Stimulated activated CD8-positive, alpha-beta memory T cell treated with anti-CD3 and anti-CD28 coated beads, Interleukin-15, amount 100 ng/mL, for 4 hours (primary cell): Measurements from ENCODE around the gene COQ5.
"Not testable (repeated sequence)": the region's sequence is repeated elsewhere in the genome, so short reads cannot be mapped to it uniquely, and the experiment has no call there.

ENCODE experiments used
- DNase-seq, 2 donors: peaks; one replicate each; pipeline ENCODE4 v3.0.0-alpha.2; 2020; ENCODE audit warnings: low read depth in 2 of 2

Gene COQ5

DNA sequence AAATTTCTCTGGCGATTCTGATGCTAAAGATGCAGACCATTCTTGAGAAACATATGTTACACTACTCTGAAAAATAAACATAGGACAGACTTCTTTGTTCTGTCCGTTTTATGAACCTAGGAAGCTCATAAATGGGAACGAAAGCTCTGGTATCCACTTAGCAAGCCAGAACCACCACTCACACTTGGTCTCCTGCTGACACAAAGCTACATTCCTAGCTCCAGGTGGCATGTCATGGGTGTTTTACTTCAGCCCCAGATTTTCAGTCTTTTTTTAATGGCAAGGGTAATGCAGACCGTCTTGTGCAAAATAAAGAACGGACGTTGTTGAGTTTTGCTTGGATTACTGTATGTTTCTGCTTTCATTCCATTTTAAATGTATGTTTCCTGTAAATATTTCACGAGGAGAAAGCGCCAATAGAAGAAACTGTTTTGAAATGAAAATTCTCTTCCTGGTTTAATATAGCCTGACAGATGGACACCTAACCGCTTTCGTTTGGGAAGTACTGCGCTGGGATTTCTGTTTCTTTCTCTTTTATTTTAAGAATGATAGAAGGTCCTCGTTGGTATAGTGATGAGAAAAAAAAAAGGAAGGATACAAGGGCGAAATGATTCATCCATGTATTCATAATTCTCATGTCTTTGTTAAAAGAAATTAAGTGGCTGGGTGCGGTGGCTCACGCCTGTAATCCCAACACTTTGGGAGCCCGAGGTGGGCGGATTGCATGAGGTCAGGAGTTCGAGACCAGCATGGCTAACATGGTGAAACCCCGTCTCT is 871 bp upstream of the COQ5 start:
- no peak for DNase-seq

DNA sequence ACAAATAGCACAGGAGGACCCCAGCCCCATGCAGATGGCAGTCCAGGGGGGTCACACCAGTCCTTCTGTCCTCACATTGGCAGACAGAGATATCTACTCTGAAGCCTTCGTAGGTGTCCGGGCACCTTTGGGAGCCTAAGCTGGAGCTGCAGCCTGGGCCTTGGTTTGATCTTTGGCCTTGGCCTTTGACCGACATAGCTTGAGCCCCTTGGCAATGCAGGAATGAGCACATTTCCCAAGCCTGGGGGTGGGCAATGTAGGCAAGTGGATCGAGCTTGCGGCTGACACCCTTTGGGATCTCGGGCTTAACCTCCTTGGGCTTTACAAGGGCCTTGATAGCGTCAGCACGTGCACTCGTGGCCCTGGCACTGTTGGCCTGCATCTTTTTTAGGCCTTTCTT is 6.4 kb downstream of the COQ5 start:
- DNase-seq = no peak

DNA sequence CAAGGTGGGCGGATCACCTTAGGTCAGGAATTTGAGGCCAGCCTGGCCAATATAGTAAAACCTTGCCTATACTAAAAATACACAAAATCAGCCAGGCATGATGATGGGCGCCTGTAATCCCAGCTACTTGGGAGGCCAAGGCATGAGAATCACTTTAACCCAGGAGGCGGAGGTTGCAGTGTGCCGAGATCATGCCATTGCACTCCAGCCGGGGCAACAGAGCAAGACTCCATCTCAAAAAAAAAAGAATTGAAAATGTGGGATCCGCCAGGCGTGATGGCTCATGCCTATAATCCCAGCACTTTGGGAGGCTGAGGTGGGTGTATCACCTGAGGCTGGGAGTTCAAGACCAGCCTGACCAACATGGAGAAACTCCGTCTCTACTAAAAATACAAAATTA is 9.6 kb downstream of the COQ5 start:
- not testable (repeated sequence) for DNase-seq

DNA sequence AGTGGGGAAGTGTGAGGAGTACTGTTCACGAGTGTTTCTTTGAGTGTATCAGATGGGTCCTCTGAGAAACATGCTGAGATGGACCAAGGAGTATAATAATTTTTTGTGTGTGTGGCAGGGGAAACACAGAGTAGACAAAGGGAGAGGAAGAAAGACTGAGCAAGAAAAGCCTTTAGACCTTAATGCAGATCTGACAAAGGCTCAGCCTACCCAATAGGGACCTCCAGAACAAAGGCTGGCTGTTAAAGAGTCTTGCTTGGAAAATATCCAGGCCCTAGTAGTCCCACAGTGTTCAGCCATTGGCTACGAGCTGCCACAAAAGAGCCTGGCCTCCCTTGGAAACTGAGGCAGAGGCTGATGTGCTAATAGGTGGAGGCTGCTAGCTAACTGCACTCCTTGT is 13.5 kb downstream of the COQ5 start:
- DNase-seq = no peak

DNA sequence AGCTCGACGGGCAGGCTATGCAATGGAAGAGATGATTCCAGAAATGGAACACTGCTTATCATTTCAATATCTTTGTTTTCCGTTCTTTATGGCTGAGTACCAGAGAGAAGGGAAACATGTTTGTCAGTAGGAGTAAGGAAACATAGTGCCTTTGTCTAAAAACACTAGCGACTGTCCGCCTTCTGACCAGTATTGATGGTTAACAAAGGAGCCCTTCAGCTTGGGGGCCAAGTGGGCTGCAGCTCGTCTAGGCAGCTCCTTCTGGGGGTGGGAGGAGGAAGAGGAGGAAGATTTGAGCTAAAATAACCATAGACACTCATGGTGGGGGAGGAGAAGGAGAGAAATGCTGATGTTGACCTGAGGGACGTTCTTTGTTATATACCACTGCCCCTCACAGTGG is 15.0 kb downstream of the COQ5 start:
- no peak for DNase-seq

DNA sequence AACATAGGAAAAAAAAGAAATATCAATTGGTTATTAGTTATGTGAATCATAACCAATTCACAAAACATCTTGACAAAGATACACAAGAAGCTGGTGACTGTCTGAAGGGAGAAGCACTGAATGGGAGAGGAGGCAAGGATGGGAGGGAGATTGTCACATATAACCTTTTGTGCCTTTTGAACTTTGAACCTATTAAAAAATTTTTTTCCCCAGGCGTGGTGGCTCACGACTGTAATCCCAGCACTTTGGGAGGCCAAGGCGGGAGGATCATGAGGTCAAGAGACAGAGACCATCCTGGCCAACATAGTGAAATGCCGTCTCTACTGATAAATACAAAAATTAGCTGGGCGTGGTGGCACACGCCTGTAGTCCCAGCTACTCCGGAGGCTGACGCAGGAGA is 20.4 kb downstream of the COQ5 start:
- DNase-seq = no peak

DNA sequence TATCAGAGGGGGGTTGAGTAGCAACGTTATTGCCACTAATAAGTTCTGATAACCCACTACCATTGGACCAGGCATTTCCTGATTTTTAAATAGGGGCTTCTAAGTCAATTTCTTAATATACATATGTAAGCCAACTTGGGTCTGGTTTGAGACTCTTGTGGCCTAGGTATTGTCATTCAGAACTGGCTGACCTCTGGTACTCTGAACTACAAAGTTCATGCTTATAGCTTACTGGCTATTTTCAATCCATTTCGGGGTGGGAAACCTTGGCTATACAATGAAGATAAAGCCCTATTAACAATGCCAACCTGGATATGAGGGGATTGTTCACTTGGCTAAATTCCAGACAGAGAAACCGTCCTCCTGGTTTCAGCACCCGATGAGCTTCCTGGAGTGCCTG is 24.4 kb downstream of the COQ5 start:
- DNase-seq = no peak

DNA sequence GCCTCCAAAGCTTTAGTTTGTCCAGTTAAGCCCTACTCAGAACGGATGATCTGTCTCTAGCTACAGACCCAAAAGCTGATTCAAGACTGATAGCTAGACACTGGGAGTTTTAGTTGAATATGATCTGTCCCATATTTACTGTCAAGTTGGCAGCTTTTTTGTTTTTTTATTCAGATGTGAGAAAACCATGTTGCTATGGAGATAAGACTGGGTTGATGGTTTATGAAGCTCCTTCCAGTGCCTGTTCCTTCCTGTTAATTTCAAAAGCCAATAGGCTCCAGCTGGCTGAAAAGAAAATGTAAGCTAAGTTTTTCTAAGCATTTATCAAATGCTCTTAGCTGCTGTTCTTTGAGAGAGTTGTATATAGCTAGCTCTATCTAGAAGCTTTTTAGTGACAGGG is 28.4 kb downstream of the COQ5 start:
- DNase-seq = no peak

DNA sequence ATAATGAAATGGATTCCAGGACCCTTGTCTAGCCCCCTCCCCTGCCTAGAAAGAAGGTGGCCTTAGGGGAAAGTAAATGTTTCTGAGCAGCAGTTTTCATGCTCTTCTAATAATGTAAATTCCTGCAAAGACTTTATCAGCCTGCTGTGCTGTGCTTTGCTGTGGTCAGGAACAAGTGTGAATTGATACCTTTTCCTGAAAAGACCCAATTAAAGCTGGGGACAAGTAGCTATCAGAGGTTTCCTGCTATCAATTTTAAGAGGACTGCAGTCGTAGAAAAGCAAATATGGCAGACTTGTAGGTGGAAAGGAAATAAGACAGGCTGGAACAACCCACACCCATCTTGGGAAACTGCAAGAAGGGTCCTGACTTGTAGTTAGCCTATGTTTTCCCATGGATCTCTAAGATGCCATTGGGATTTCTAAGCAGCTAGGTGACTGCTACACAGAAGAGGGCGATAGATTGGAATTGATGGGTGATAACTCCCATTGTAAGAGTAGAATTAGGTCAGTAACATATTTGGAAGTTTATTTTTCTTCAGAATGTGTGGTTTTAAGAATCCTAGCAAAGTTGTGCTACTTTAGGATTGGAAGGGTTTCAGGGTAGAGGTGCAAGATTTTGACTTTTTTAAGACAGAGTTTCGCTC is 30.0 kb downstream of the COQ5 start:
- no peak for DNase-seq

DNA sequence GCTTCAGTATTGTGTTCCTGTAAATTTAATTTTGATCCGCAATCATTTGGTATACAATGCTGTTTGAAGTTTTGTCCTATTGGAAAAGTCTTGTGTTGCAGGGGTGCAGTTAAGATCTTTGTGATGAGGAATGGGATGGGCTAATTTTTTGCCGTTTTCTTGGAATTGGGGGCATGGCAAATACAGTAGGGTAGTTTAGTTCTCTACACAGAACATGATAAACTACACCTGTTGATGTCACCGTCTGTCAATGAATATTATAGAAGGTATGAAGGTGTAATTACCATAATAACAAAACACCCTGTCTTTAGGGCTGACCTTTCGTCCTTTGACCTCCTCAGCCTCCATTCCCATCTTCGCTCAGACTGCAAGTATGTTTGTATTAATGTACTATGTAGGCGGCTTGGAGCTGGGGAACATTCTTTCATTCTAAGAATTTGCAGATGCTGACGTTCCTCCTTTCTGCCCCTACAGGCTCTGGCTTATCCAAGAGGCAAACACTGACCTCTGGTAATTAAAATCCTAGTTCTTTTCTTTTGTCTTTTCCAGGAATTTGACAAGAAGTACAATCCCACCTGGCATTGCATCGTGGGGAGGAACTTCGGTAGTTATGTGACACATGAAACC is 31.3 kb downstream of the COQ5 start:
- no peak for DNase-seq

DNA sequence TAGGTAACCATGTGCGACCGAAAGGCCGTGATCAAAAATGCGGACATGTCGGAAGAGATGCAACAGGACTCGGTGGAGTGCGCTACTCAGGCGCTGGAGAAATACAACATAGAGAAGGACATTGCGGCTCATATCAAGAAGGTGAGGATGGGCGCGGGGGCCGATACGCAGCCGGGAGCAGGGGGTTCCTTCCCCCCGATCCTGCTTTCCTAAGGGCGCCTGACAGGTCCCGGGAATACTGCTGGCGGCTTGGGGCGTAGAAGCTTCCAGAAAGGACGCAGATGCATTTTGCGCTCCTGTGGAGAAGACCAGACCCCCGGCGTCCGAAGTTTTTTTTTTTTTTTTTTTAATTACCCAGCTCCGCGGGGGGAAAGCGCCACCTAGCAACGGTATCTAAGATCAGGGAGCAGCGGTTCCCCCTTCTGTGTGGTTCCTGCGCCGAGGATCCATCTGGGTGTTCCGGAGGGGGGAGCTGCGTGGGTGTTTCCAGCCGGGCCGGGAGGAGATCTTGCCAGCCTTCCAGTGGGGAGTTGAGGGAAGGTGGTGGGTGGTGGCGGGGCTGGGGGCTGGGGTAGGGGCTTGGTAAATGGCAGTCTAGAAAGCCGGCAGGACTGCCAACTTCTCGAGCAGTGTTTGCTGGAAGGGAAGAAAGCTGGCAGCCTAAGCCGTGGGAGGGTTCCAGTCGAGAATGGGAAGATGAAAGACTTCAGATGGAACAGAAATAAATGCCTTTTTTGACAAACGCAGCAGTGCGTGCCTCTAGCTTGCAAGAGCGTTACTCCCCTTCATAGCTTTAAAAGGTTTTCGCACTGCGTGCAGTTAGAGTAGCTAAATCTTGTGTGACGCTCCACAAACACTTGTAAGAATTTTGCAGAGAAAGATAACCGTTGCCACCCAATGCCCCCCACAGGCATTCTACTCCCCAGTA is 32.3 kb downstream of the COQ5 start:
- peak; percentile 18 to 24 for DNase-seq

DNA sequence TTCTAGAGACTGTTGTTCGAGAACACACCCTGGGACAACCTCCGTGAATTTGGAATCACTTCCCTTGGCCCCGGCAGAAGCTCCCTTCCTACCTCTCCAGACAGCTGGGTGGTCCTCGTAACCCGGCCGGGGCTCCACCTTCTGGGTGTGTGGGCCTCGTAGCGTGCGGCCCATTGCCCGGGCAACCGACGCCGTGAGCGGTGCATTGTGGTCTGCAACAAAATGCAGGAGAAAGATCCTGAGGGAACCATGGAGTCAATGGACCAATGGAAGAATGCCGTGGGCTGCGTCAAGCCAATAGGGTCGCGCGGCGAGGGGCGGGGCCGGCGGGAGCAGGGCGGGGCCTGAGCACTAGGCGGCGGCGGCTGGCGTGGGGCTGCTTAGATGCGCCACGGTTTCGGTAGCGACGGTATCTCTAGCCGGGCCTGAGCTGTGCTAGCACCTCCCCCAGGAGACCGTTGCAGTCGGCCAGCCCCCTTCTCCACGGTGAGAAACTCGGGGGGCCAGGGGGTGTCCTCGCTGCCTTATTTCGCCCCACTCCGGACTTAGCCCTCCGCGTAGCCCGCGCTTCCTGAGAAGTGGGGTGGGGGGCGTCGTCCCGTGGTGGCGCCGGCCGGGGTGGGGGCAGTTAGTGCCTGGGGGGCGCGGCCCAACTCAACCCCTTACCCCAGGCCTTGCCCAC is 33.1 kb downstream of the COQ5 start, which contains the start of gene DYNLL1:
TSS of gene DYNLL1 (plus strand) at position 383 of the 682 bp plus-strand sequence. CDS start 309 bp downstream, outside the sequence.
- peak; percentile 92 to 93 for DNase-seq

DNA sequence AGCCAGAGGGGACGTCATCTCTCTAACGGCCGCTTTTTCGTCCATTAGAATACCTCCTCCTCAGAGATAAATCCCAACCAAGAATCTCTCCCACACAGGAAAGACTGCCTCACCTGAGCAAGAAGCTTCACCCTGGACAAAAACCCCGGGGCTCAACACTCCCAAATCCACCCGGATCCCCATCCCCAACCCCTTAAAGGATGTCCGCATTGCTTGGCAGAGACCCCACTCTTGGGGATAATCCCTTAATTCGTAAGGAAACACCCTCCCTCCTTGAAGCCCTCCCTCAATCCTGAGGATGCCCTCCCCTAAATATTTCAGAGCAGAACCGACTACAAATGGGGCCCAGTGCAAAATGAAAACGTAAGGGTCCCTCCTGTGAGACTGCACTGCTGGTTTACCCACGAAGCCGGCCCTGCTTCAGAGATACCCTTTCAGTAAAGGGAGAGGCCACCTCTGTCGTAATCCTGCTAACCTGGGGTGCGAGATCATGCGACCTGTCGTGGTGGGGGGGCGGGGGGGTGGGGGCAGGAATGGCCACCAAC is 33.7 kb downstream of the COQ5 start:
- DNase-seq = no peak

DNA sequence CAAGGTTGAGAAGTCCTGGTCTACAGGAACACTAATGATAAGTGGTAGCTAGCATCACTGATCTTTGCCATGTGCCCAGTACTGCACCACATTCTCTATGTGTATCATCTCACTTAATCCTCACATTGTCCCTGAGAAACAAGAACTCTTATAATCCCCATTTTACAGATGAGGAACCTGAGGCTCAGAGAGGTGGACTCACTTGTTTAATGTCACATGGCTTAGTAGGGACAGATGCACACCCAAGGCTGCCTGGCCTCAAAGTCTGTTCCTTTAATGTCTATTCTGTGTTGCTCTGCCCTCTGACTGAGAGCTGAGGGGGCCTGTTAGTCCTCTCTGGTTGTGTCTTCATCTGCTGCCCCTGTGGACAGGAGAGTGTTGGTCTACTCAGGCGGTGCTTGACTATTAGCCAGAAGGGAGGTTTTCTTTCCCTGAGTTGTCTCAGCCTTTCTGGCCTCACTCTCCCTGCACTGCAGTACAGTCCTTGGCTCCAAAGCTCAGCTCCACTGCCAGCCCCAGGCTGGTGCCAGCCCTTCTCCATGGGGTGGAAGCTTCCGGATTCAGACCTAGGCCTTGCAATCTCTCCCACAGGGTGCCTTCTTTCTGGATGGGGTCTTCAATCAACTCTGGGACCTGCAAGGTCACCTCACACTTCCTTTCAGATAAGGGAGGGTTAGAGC is 38.0 kb downstream of the COQ5 start:
- DNase-seq = no peak

DNA sequence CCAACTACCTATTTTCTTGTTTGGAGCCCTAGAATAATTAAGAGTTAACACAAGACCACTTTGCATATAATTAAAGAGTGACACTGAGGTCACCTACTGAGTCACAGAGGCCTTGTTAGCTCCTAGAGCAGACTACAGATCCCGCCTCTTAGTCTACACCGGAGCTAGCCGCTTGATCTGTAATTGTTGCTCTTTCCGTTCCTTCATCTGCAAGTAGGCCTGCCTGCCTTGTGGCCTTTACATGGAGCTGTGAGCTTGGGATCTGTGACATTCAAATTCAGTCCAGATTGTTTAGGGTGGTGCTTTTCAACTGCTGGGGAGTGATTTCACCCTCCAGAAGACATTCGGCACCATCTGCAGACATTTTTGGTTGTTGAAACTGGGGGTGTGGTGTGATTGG is 38.6 kb downstream of the COQ5 start:
- DNase-seq = no peak

DNA sequence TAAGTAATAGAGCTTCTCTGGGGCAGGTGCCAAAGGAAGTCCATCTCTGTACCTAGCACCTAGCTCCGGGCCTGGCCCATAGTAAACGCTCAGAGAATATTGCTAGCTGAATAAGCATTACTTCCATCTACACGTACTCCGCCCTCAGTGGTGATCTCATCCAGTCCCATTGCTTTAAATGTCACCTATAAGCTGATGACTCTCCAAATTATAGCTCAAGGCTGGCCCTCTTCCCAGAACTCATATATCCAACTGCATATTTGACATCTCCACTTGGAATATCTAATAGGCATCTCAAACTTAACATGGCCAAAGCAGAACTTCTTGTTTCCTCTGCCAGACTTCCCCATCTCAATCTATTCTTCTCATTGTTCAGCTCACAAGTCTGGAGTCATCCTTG is 39.9 kb downstream of the COQ5 start:
- DNase-seq = no peak

DNA sequence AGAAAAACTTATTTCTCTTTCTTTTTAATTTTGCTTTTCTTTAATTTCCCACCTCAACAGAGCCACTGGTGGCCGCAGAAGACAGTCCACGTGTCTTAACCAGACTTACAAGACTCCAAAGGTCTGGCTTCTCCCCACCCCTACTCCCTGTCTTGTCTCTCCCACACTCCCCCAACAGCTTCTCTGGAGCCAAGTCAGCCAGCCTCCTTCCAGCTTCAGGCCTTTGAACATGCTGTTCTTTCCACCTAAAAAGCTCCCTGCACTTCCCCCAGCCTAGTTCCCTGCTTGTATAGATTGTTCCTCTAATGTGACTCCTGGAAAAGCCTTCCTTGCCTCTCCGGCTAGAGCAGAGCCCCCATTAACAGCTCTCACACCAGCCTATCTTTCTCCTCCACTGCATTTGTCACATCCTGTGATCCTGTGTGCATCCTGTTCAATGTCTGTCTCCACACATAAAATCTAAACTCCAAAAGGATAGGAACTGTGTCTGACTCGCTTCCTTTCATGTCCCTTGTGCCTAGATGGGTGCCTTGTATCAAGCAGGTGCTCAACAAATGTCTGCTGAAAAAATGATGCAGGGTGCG is 40.8 kb downstream of the COQ5 start:
- no peak for DNase-seq

DNA sequence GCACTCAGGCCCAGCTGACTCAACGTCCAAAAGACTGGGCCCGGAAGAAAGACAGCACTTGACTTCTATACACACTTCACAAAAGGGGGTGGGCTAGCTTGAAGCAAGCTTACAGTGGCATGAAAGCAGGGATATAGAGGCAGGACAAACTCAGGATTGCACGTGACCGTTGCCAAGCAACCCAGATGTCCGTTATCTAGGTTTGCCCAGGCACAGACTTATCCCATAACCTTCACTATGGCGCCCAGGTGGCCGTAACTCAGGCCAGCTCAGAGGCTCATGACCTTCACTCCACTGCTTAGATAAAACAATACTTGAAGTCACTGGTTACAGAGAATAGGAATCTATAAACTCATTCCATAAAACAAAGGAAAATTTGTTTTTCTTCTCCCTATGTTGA is 41.4 kb downstream of the COQ5 start:
- DNase-seq = not testable (repeated sequence)

DNA sequence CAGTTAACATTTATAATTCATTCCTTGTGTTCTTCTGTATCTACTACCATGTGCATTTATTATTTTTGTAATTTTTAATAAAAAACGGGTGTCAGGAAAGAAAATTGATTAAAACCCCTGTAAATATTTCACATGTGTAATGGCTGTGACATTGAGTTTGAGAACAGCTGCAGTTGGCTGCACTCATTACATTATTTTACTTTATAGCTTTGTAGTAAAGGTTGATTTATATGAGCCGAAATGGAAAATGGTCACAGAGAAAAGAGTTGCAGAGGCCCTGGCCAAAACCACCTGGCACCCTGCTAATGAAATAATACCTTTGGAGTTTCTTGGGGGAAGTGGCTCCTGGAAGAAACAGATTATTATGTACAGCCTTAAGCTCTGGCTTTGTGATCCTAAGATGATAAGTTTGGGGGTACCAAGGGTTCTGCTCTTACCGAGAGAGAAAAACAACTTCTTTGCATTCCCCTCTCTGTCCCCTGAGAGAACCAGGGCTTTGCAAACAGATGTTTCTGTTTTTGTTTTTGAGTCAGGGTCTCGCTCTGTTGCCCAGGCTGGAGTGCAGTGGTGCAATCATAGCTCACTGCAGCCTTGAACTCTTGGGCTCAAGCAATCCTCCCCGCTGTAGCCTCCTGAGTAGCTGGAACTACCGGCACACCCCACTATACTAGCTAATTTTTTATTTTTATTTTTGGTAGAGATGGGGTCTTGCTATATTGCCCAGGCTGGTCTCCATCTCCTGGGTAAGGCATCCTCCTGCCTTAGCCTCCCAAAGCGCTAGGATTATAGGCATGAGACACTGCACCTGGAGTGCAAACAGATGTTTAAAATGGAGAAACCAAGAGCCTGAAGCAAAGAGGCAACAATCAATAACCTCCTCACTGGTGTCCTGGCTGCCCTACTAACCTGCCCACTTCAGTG is 42.7 kb downstream of the COQ5 start:
- no peak for DNase-seq
